Adrenal gland (tissue), 5 donors: ENCODE measurements around the gene LARGE1.

Source experiments
- CTCF ChIP-seq, 6 experiments: fragments of 450-650 bp in 4 of 6; fragments of 200-600 bp in 2 of 6; sonication (generic) in 1 of 6; IDR thresholded peaks; 1 replicate in 5 of 6; 2 replicates in 1 of 6; pipeline versions ENCODE4 v1.5.1 to v1.8.0; 2016 to 2021; ENCODE audit warnings: antibody characterized with exemption in 6 of 6, mild to moderate bottlenecking in 2 of 6, moderate library complexity in 1 of 6
- POLR2A ChIP-seq, 2 donors: fragments of 450-650 bp; IDR thresholded peaks; one replicate each; pipeline ENCODE4 v1.6.1; 2017; ENCODE audit warnings: antibody characterized with exemption in 2 of 2, mild to moderate bottlenecking in 2 of 2, moderate library complexity in 1 of 2
- donor health status: DM: no; HTN: no; CAD: no.

GRCh38 chr22:33326540-33327295 is 593.6 kb downstream of the LARGE1 start:
- TF ChIP-seq POLR2A (IDR thresholded peaks at IDR 0.05) (no peak), CTCF (IDR thresholded peaks at IDR 0.05) (no peak)
